Right kidney (tissue), 1 donor: ENCODE results near the gene POM121.
"Not testable (repeated sequence)": the region's sequence is repeated elsewhere in the genome, so short reads cannot be mapped to it uniquely, and the experiment has no call there.

Experiments used
- DNase-seq: peaks from one replicate; pipeline ENCODE4 v3.0.0-alpha.2; 2016

Gene POM121

DNA sequence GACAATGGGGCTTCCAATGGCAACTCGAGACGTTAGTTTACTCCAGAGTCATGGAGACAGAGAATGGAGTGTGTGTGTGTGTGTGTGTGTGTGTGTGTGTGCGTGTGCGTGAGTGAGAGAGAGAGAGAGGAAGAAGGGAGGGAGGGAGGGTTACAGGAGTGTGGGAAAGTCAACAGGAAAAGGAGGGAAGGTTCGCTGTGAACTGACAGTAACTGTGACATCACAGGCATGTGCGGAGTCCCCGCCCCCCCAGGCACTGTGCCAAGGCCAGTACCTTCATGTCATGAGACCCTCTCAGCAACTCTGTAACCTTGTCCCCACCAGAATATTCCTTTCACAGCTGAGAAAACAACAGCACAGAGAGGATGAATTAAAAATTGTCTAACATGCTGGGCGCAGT, 72.6 kb downstream of the POM121 start:
- not testable (repeated sequence) for DNase-seq

DNA sequence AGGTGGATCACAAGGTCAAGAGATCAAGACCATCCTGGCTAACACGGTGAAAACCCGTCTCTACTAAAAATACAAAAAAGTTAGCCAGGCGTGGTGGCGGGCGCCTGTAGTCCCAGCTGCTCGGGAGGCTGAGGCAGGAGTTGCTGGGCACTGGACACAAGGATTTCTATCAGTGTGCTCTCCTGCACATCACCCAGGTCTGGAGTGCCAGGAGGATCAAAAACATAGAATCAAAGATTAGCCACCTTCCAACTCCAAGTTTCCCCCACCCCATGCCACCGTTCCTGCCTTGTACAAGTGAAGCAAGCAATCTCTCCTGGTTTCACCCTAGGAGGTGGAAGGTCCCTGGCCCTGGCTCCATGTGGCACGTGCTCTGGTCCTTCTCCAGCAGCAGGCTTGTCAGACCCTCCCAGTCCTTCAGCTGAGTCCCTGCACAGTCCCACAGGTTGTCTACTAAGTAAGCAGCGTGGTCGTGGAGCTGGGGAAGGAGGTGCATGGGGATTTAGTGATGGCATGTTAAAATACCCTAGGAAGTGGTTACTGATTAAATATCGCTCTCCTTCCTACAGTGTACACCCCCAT, 73.1 kb downstream of the POM121 start:
- not testable (repeated sequence) for DNase-seq
